GM18867 (cell line): Measurements from ENCODE around the gene RNPS1.

Experiments used
- ATAC-seq: cut with Tn5 transposase; IDR thresholded peaks from one replicate; pipeline ENCODE4 v1.9.1; 2021; ENCODE audit warnings: mild to moderate bottlenecking, moderate library complexity; ENCODE audit not compliant: unreplicated experiment

The RNPS1 gene, protein sequence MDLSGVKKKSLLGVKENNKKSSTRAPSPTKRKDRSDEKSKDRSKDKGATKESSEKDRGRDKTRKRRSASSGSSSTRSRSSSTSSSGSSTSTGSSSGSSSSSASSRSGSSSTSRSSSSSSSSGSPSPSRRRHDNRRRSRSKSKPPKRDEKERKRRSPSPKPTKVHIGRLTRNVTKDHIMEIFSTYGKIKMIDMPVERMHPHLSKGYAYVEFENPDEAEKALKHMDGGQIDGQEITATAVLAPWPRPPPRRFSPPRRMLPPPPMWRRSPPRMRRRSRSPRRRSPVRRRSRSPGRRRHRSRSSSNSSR

DNA sequence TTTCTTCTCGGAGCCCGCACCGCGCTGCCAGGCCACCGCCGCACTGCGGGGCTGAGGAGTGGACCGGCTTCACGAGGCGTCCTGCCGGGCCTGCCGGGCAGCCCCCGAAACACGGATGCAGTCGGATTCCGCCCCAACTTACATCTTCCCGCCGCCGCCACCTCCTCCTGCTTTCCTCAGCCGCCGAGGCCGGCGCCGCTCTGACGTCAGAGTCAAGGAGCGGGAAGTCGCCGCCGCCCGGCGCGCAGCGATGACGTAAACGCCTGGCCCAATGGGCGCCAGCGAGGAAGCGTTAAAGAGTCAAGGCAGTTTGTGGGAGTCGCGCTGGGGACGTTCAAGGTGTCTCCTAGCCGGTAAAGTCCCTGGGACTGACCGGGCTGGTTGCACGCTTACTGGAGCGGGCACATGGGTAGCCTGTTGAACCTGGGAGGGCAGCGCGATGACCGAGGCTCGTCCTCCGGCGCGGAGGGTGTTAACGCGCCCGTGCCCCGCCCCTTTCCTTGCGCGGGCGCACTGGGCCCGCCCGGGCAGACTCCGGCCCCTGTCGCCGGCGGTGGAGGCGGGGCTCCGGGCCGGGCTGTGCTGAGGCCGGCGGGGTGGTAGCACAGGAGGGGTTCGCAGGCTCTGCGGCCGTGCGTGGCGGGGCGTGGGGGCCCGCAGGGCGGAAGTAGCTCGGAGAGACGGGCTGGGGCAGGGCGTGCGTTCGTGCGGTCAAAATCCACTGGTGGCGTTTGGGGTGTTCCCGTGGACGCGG lies at the start of gene RNPS1:
TSS of gene RNPS1 (minus strand) at position 214 of the 754 bp plus-strand sequence. CDS start 3,483 bp downstream, outside the sequence.
- peak; percentile 79 for ATAC-seq

DNA sequence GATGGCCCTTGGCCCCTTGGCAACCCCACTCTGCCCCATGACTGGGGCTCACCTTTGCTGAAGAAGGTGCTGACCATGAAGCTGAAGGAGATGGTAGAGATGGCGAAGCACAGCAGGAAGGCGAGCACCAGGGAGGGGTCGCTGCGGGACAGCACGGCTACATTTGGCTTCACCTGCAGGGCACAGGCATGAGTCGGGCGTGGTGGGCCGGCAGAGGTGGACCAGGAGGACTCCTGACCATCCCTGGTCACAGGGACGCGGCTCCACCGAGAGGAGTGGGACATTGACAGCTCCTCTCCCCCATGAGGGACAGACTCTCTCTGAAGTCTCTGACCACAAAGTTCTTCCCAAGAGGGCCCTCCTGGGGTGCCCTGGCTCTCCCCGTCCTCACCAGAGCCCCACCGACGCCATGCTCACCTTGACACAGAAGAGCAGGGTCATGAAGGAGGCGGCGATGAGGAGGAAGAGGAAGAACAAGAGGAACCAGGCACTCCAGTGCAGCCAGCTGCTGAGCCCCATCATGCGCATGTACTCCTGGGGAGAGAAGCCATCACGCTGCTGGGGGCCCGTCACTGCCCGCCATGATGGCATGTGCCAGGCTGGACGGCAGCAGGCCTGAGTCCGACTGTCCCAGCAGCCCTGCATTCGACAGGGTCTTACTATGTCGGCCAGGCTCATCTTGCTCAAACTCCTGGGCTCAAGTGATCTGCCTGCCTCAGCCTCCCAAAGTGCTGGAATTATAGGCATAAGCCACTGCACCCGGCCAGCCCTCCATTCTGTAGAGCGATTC lies 49.5 kb upstream of the RNPS1 start:
- ATAC-seq = no peak

DNA sequence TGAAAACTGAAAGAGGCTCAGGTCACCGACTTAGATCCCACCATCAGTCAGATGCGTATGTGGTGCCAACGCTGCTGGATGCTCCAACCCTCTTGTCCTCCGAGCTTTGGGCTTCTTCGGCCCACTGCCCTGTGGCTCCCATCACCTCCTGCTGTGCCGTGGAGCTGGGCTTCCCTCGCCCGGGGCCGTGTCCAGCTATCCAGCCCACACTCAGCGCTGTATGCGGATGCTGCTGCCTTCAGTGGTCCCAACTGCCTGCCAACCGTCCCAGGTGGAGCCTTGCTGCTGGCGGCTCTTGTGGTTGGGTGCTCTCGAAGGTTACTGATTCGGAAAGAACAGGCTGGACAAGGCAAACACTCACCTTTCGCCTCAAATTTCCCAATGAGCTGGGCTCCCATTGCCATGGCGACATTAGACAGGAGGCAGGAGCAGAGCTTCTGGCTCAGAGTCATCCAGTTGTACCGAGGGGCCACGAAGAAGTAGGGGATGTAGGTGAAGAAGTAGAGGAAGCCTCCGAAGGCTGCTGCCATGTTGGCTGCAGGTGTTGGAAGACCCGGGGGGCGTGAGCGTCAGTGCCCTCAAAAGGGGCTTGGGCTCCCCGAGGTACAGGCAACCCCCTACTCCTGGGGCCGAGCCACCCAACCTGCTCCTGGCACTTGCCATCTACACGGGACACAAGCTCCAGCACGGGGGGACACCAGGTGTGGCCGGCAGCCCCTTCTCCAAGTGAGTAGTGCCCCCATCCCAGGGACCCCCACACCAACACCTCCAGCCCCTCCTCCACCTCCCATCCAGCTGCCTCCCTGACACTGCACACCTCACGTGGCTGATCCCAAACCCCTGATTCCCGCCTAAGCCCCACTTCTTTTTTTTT lies 40.4 kb upstream of the RNPS1 start:
- ATAC-seq = no peak

DNA sequence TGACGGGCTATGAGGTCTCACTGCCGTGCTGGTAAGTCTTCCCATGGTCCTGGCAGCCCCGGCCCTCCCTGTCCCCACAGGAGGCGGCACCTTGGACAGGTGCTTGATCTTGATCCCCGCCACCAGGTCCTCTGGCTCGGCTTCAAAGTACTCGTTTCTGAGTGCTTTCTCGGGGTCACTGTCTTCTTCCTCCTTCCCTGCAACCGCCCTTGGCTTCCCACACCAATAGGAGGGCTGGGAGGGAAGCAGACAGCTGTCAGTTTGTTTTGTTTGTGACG lies 31.9 kb upstream of the RNPS1 start:
- ATAC-seq = no peak

DNA sequence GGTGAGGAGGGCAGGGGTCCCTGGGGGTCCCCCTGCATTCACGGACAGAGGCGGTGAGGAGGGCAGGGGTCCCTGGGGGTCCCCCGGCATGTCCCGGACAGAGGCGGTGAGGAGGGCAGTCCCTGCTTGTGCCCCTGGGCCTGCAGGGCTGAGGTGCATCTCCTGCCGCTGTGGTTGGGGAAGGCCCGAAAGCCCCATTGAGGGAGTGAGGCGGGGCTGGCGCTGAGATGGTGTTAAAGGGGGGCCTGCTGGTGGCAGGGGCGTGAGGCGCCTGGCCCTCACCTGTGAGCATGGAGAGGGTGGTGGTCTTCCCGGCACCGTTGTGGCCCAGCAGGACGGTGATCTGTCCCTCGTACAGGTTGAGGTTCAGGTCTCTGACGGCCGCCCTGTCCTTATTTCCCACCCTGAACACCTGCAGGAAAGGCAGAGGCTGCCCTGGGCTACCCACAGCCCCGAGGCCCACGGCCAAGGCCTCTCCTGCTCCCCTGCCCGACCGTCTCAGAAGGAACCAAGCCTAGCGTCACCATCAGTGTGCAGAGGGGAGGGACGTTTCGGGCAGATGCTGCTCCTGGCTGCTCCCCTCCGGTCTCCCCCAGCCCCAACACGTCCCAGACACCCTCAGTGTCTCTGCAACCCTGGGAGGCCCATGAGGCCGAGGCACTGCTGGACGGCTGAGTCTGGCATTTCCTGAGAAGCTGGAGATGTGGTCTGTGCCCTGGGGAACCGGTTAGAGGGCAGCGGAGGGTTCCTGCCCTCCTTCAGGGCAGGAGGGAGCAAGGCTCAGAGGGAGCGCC lies 31.4 kb upstream of the RNPS1 start:
- no peak for ATAC-seq

DNA sequence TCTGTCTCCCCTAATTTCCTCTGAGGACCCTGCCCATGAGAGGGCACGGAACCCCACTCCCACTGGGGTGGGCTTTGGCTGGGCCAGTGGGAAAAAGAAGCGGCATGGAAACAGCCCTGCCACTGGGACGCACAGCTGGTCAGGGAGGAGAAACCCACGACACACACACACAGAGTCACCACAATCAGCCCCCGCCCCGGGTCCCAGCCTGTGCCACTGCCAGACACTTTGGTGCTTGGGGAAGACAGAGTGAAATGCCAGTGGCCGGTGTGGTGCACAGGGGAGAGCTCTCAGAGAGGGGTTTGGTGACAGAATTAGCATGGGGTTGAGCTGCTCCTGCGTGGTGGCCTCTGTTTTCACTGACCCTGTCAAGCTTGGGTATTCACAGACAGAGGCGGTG lies 30.7 kb upstream of the RNPS1 start:
- ATAC-seq = no peak

DNA sequence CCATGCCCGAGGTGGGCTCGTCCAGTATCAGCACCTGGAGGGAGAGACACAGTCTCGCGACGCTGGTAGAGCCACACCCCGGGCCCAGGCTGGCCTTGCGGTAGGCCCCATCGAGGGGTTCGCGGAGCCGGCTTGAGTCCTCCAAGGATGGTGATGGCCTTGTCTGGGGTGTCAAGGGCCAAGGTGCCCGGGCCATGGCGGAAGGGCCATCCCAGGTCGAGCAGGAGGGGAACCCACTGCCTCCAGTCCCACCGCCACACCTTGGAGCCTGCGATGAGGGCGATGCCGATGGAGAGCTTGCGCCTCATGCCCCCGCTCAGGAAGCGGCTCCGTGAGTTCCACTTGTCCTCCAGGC lies 29.6 kb upstream of the RNPS1 start:
- no peak for ATAC-seq

DNA sequence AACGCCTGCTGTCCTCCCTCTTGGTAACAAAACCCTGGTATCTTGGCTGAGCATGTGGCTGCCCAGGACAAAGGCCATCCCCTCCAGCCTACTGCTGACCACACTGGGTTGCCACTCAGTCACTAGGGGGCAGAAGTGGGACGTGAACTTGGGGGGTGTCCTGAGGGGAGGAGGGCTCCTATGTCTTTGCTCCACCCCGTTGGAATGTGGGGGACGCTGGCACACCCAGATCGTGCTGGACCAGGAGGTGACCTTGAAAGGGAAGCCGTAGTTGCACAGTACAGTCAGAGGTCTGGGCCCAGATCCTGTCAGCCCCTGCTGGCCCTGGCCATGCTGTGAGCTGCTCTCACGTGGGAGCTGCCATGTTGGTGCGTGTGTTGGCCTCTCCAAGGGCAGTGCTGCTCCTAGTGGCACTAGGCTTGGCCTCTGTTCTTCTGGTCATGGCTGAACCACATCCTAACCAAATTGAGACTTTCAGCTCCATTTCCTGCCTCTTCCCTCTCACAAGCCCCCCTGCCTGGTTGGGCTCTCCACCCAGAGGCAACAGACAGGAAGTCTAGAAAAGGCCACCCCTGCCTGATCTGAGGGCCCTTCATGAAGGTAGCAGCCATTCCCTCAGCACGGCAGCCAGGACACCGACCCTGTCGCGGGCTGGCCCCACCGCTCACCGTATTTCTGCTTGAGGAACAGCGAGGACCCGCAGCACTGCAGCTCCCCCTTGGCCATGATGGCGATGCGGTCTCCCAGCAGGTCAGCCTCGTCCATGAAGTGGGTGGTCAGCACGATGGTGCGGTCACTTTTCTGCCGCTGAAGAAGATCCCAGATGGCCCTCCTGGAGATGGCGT lies 29.0 kb upstream of the RNPS1 start:
- no peak for ATAC-seq

DNA sequence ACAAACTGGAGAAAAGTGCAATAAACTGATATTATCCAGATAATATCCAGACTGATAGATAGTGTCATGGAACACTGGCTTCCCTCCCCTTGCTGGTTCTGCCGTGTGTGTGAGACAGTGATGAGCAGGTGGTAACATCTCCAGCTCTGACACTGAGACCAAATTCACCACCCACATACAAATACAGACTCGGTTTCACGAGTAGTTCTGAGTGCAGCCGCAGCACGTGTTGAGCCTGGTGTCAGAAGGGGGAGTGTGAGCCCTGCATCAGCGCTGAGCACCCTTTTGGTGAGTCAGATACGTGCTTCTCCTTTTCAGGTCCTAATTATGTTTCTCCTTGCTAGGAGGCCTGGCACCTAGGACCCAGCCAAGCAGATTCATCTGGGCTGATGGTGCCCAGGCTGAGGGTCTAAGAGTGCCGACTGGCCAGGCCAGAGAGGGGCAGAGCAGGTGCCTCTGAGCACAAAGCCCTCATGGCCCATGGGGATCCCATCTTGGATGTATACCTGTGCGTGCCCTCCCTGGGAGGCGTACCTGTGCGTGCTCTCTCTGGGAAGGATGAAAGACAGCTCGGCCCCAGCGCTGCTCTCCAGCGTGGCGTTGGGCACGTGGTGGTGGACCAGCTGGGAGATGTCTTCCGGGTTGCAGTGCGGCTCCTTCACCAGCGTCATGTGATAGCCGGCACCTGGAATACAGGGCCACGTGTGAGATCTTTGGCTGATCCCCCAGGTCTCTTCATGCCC lies 27.3 kb upstream of the RNPS1 start:
- peak; percentile 90 for ATAC-seq

DNA sequence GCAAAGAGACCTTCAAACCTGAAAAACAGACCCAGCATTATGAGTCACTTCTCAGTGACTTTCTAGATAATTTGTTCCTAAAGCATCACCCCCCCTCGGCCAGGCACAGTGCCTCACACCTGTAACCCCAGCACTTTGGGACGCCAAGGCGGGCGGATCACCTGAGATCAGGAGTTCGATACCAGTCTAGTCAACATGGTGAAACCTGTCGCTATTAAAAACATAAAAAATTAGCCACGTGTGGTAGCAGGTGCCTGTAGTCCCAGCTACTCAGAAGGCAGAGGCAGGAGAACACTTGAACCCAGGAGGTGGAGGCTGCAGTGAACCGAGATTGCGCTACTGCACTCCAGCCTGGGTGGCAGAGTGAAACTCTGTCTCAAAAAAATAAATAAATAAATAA lies 24.3 kb upstream of the RNPS1 start:
- ATAC-seq = no peak

DNA sequence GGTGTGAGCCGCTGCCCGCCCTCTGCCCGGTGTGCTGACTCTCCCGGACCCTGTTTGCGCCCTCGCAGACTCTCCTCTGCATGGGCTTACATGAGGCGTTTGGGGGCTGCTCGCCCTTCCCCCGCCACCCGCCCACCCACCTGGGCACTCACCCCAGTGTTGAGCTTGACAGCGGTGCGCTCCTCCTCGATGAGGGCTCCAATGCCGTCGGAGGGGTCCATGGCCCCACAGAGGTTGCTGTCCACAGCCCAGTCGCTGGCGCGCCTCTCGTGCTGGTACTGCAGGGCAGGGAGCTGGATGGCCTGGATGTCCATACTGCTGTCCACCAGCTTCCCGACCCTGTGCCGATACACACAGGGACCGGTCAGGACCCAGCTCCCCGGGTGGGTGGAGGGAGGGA lies 21.4 kb upstream of the RNPS1 start:
- ATAC-seq = no peak

DNA sequence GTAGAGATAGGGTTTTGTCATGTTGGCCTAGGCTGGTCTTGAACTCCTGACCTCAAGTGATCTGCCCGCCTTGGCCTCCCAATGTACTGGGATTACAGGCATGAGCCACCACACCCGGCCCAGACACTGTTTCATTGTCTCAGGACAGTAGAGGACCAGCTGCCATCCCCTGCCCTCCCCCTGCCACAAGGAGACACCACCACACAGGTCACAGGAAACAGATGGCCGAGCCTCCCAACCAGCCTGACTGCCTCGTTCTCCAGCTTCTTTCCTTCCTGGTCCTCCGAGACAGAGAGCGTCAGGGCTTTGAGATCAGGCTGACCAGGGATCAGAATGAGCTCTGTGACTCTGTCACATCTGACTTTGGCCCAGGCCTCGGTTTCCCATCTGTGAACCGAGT lies 20.8 kb upstream of the RNPS1 start:
- no peak for ATAC-seq

DNA sequence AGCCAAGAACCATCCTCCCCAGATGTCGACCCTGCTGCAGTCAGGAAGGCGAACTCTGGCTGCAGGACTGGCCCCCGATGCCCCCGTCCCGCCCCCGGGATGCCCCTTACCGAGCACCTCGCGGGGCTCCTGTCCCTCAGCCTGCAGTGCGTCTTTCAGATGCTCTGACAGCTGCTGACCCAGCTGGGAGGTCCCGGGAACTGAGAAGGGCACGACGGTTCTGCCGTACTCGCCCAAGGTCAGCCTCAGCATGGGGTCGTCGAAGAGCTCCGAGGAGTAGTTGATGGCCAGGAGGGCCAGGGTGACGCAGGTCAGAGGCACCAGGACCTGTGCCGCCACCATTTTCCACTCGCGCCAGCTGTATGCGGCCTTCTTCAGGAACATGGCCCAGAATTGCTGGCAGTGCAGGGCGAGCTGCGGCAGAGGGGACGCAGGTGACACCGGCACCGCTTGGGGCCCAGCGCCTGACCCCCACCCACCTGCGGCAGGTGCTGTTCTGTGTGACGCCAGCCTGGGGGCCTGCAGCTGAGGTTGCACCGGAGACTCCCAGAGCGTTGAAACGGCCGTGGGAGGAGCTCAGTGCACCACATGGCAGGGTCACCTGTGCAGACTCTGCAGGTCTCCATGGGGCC lies 20.1 kb upstream of the RNPS1 start:
- no peak for ATAC-seq

DNA sequence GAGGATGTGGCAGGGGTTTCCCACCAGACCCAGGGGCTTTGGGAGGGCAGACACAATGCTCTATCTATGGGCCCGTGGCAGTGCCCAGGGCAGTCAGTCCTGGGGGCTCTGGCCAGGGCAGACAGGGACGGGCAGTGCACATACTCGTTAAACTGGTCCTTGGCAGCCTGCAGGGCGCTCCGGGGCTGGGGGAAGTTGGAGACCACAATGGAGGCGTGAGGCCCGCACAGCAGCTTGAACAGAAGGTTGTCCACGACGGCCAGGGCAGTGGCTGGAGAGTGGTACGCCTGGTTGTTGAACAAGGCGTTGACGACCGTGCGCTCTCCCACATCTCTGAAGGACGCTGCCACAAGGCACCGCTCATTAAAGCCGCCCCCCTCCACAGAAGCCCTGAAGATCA lies 18.6 kb upstream of the RNPS1 start:
- ATAC-seq = no peak

DNA sequence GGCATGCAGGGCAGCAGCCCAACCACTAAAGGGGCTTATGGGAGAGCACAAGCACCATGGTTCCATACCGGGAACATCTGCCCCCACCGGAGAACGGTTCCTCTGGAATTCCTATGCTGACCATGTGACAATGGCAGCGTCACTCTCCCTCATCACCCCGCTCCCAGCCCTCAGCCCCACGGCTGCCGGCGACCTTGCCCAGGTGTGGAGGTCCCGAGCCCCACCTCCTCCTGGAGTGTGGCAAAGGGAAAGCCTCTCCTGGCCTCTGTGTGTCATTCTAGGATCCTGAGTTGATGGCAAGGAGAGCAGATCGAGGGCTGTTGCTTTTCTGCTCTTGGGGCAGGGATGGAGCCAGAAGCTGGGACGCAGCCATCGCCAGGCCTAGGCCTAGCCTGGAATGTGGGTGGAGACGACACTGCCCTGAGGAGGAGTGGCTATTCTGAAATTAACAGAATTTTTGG lies 17.8 kb upstream of the RNPS1 start:
- ATAC-seq = no peak

DNA sequence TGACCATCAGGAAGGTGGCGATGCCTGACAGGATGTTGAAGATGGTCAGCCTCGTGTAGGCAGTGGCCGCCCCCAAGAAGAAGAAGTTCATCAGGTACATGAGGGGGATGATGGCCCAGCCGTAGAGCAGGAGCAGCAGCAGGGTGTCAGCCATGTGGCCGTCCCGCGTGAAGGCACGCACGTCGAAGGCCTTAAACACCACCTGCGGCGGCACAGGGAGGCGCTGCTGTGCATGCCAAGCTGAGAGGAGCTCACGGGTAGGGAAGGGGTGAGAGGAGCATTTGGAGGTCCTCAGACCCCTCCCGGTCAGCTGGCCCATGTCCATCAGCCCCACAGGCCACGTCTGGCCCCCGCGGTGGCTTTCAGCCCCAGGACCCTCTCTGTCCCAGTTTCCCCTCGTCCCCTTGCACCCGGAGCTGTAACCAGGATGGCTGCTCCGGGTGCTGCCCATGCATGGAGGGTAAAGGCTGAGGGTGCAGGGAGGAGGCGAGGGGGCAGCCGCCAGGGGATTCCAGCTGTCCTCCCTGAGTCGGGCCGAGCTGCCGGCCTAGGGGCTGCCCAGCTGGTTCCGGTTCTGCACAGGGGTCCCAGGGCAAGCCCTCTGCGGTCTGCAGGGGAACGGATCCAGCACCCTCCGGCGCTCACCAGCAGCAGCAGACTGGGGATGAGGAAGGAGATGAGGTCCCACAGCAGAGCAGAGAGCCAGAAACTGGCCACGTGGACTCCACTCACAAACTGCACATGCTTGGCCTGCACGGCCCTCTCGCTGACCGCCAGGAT lies 17.1 kb upstream of the RNPS1 start:
- no peak for ATAC-seq

DNA sequence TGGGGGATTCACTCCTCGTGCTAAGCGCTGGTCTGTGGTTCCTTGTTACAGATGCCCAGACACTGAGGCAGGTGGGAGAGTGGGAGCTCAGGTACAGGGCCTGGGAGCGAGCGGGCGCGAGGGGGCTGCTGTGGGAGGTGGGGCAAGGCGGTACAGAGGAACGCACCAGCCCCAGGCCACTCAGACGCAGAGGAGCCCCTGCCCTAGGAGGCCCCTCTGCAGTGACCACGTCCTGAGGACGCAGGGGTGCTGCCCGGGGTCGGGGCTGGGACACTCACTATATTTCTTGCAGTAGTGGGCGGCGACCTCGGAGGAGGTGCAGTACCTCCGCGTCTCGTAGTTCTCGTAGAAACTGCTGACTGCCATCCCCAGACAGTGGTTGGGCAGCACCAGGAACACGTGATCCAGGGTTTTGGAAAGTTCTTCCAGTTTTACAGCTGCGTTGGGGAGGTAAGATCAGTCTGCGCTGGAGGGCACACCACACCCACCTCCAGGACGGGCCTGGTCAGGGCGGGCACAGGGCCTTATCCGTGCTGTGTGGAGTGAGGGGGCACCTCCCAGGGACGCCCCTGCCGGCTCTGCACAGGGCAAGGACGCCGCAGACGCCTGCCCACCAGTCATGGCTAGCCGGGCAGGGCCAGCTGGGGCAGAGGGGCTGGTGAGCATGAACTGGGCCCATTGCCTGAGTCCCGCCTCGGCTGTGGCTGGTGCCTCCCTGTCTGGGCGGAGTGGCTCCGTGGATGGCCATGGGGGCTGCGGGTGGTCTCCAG lies 16.3 kb upstream of the RNPS1 start:
- ATAC-seq = no peak
